Heart left ventricle (tissue), 13 donors: ENCODE data around the gene RAB11FIP4.

Experiments used
- POLR2A ChIP-seq, 2 donors: fragments of 450-650 bp; IDR thresholded peaks; one replicate each; pipeline ENCODE4 v1.6.1; 2017; ENCODE audit warnings: antibody characterized with exemption in 2 of 2, mild to moderate bottlenecking in 2 of 2, moderate library complexity in 2 of 2
- TF ChIP-seq, protein P1 (sequence below), 12 donors: fragments of 200-600 bp; sonication (generic) in 4 of 12; IDR thresholded peaks; one replicate each; pipeline versions ENCODE4 v1.5.0 to v1.8.0; 2018 to 2022; ENCODE audit warnings: antibody characterized with exemption in 12 of 12, mild to moderate bottlenecking in 5 of 12
- donor health status: ischemic (EF 13 %, LVEDD 7.1; RV severe dilation, severe dysfunction).
- donor health status: DM: no; HTN: yes; CAD: no.
- donor health status: DM: no; HTN: no; CAD: no.
- donor health status: ischemic (EF 25% LVEDD 6.9; RV normal size, moderate dysfunction).
- donor health status: ischemic (EF 25% LVEDD 5.7; RV mildly dilated, moderate dysfunction).
- donor health status: ischemic (EF 35%, LVEDD 5.7; RV mildly dilated, moderate dysfunction).
- donor health status: nonischemic (EF 11% LVEDD 7.7; RV severe dilation, severe dysfunction).
- donor health status: DM: yes; HTN: yes; CAD: no.
- donor health status: PGD.
- donor health status: ischemic (EF 29% LVEDD 5.4; RV normal size, mild dysfunction).
- donor health status: nonischemic (EF 23%, LVEDD 6.1; RV moderate dilation, normal function).

DNA sequence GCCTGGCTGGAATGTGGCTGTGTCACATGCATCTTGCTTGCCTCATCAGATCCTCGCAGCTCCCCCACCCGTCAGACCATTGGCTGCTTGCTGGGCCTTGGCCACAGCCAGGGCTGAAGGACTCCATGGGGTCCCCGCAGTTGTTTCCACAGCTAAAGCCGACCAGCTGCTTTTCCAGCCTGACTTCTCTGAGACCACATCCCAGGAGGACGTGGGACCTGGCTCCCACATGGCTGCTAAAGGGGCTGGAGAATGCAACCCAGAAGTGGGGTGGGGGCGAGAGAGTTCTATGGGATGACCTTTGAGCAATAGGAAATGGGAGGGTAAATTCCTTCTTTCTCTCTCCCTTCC lies 193.8 kb downstream of the RAB11FIP4 start:
- TF ChIP-seq, protein P1, sequence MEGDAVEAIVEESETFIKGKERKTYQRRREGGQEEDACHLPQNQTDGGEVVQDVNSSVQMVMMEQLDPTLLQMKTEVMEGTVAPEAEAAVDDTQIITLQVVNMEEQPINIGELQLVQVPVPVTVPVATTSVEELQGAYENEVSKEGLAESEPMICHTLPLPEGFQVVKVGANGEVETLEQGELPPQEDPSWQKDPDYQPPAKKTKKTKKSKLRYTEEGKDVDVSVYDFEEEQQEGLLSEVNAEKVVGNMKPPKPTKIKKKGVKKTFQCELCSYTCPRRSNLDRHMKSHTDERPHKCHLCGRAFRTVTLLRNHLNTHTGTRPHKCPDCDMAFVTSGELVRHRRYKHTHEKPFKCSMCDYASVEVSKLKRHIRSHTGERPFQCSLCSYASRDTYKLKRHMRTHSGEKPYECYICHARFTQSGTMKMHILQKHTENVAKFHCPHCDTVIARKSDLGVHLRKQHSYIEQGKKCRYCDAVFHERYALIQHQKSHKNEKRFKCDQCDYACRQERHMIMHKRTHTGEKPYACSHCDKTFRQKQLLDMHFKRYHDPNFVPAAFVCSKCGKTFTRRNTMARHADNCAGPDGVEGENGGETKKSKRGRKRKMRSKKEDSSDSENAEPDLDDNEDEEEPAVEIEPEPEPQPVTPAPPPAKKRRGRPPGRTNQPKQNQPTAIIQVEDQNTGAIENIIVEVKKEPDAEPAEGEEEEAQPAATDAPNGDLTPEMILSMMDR (IDR thresholded peaks at IDR 0.05) = no peak
- no peak for TF ChIP-seq POLR2A (IDR thresholded peaks at IDR 0.05)
